Measurements from ENCODE around the gene LCN1.

Gene LCN1

DNA sequence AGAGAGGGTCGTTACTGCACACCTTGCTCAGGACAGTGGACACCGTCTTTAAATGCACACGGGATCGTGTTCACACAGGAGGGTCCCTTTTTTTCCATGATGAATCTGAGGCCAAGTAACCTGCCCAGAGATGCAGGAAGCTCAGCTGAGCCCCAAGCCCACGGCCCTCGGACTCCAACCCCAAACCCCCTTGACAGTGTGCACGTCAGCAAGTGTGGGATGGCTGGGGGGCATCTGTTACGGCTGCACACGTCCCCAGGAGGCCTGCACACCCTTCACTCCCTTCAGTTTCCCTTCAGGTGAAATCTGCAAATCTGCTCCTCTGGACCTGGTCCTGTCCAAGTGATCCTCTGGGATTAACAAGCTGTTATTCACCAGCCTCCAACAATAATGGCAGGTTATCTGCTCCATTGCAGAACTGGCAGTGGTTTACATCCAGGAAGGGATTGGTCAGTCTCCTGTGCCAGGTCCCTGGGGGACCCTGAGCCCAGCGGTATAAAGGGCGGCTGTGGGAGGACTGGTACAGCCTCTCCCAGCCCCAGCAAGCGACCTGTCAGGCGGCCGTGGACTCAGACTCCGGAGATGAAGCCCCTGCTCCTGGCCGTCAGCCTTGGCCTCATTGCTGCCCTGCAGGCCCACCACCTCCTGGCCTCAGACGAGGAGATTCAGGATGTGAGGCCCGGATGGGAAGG lies at the start of gene LCN1:
Gene LCN1, plus strand, starts transcription at position 525 of the 692 bp plus-strand sequence. Its CDS starts 58 bp downstream, at position 583.
- no peak for DNase-seq

DNA sequence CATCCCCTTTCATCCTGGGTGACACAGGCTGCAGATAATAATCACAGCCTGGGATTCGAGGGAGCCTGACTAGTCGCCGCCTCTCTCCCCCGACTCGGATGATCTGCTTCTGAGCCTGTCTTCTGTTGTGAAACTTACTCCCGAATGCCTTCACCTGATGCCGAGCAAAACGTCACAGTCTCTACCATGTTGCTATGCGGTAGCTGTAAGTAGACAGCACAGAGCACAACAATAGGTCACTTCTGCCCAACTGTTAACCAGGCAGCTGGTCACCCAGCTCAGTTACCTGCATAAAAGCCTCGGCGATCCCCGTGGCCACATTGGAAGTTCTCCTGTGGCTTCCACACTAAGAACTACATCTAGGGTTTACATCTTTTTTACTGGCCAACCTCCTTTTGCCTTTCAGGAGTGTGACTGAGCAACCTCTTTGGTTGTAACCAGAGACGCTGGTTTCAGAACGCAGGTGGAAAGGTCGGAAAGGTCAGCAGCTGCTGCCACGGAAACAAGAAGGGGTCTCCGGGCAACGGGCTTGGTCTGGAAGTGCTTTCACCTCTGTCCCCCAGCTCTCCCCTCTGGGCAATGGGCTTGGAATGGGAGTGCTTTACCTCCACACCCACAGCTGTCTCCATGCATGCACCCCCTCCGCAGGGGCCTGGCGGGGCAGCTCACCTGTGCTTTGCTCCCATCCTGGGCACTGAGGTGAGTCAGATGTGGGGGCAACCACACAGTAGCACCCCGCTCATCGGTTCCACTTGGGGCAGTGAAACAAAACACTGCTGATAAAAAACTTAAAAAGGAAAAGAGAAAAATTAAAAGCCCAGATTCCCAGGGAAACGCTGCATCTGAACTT lies 49.2 kb upstream of the LCN1 start:
- no peak for DNase-seq

DNA sequence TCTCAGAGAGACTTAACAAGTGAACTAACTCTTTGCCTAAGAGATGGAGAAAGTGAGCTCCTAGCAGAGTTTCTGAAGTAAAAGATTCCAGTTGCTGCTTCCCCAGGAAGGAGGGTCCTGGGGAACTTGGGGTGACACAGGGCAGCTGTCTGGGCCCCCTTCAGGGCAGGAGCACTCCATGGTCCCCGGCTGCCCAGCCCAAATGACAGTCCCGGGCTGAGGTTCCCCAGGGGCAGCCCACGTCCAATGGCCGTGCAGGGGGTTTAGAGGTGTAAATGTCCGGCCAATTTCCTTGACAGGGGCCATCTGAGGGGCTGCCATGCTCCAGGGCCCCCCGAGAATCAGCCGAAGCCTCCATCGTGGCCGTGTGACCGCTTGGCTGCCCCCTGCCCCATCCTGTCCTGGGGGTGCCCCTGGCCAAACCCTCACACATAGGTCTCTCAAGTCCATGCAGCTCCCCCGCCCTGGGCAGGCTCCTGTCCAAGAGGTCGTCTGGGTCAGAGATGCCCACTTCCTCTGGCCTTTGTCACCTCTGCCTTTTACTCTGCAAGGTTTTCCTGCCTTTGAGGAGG lies 47.2 kb upstream of the LCN1 start:
- no peak for DNase-seq

DNA sequence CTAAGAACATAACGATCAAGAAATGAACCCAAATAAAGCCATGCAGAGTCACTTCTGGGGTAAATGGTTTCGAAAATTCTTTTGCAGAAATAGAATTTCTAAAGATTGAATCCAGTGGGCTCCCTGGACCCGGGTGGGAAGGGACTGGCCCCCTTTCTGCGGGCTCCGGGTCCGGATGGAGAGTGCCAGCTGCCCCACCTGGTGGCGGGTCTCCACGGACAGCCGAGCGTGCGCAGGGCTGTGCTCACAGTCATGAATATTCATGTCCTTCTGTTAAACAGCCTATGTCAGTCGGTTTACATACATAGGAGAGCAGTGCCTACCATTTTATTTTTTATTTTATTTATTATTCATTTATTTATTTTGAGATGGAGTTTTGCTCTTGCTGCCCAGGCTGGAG lies 46.3 kb upstream of the LCN1 start:
- DNase-seq, result no peak

DNA sequence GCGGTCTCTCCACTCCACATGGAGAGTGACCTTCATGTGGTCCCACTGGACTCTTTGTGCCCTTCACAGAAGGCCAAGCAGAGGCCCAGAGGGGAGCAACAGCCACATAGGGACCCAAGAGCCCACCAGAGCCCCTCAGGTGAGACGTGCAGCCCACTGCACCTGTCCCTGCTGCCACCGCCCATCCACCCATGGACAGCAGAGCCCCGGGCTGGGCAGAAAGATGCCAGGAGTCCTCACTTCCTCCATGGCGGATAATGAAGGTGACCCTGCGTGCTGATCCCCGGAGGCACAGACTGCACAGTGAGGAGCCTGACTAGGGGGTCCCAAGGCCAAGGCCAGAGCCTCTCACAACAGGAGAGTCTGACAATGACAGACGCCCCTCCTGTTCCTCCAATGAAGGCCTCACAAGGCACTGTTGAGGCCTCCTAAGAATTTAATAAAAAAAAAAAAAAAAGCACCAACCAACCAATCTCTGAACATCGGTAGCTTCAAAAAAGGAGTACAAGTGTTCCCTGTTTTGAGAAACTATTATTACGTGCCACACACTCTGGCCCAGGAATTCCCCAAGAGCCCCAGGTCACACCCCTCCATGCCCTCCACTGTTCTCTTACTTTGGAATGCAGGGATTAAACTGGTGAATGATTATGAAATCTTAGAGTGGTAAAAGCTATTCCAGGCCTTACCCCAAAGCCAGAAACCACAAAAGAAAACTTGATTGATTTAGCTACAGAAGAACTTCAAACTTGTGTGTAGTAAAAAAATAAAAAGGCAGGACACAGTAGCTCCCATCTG lies 44.5 kb upstream of the LCN1 start:
- no peak for DNase-seq

DNA sequence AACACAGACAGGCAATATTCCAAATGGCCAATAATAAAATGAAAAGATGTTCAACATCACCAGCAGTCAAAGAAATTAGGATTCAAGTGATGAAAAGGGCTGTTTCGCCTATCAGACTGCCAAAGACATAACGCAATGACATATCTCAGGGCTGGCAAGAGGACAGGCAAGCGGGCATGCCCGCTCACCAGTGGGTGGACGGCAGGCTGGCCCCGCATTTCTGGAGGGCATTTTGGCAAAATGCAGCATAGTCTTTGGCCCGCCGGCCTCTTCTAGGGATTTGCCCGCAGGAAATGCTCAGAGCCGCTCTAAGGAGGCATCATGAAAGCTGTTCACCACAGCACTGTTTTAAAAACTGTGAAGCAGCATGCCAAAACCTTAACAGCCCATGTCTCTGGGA lies 43.0 kb upstream of the LCN1 start:
- DNase-seq, result no peak

DNA sequence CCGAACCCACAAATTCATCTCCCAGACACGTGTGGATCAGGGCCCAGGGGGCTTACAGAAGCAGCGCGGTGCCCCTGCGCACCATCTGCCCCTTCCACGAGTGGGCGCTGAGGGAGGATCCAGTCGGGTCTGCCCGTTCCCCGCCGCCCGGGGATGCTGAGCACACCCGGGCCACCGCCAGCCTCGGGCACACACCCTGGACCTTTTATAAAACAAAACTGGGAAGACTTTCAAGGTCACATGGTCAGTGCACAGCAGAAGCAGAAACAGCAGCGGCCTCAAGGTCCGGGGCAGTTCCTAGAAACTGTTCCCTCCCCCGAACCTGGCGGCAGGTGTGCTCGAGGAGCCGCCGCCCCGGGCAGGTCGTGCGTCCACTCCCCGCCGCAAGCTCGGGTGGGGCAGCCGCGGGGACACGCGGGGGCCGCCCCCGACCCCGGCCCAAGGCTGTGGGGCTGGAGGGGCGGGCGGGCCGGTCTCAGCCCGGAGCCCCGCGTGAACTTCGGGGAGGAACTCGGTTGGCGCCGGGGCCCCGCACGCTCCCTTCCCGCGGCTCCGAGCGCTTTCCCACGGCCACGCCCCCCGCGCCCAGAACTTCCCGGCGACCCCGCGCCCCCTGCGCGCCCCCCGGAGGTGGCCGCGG lies 42.3 kb upstream of the LCN1 start:
- no peak for DNase-seq

DNA sequence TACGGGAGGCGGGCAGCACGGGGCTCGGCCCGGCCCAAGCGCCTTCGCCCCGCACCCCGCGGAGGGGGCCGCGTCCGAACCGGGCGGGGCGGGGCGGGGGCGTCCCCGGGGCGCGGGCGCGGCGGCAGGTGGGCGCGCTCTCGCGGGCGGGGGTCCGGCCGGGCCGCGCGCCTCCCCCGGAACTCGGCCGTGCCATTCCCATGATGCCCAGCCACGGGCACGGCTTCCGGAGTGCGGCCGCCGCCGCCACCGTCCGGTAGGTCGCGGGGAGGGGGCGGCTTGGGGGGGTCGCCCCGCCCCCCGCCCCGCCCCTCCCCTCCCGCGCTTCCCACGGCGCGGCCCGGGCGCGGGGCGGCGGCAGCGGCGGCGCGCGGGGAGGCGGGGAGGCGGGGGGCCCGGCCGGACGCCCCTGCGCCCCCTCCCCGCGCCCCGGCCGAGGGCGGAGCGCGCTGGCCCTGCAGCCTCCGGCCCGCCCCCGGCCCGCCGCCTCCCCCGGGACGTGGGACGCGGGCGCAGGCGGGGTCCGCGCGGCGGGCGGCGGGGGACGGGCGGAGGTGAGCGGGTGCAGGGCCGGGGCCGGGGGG lies 41.7 kb upstream of the LCN1 start, which contains the start of gene PPP1R26:
Gene PPP1R26, plus strand, starts transcription at position 314 of the 584 bp plus-strand sequence. CDS start 4,729 bp downstream, outside the sequence.
- DNase-seq, result no peak

DNA sequence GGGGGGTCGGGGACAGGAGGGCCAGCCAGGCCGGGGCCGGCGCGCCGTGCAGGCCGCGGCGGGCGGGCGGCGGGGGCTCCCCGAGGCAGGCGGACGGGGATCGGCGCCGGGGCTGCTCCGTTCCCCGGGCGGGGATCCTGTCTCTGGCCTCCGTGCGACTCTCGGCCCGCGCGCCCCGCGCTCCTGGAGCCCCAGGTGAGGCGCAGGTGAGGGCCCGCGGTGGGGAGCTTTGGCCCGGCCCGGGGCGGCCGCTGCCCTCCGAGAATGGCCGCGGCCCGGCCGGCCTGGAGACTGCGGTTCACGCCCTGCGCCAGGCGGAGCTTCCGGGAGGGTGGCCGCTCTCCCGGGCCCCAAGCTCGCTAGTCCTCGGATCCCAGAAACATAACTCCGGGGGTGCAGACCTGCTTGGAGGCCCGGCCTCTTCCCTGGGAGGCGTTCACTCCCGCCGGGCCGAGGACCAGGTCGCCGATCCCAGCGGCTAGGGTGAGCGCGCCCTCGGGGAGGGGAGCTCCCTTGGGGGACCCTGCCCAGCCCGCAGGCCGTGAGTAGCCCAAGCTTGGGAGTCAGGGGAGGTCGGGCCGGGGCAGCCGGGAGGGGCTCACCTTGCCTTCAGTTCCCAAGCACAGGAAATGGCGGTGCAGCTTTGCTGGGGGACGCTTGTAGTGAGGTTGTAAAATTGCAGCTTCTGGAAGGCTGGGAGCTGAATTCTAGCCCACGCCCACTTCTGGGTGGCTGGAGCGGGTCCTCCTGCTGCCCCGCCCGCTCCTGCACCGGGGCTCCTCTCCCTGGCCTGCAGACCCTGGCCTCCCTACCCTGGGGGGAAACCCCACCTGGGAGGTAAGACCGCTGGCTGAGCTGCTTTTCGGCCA lies 40.9 kb upstream of the LCN1 start:
- no peak for DNase-seq

DNA sequence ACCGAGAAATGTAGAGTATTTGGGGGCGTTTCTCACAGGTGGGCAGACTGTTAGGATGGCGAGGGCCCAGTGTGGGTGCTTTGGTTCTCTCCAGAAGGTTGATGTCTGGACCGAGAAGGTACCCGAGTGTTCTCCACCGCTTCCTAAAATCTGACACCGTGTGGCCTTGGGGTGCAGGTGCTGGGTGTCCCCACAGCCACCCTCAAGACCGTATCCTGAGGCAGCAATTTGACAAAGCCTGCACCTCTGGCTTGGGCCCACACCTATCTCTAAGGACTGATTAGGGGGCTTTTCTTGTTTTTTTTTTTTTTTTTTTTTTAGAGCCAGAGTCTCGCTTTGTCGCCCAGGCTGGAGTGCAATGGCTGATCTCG lies 40.3 kb upstream of the LCN1 start:
- no peak for DNase-seq

DNA sequence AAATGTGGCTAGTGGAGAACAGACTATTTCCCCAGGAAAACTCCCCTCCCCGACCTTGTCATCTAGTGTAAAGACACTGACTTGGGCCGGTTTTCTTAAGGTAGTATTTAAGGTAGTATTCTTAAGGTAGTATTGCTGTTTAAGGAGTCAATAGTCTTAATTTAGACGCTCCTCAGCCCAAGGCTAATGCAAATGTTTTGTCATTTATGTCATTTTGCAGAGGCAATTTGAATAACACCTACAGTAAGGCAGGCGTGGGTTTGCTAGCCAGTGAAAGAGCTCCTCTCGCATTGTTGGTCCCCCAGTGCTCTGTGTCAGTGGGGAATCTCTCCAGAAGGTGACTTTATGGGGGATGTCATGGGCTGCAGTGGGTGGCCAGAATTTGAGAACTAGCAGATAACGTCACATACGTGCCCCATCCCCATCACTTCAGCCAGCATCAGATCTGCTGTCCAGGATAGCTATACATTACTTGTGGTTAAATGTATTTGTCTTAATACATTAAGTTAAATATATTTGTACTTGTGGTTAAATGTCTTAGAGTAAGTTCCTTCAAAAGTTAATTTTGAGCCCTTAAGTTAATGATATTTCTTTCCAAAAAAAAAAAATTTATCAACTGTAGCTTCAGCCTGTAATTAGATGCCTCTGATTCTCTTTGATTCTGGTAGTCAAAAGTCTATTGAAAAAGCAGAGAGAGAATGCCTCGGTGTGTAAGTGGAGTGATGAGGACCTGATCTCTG lies 39.1 kb upstream of the LCN1 start:
- DNase-seq, result no peak

DNA sequence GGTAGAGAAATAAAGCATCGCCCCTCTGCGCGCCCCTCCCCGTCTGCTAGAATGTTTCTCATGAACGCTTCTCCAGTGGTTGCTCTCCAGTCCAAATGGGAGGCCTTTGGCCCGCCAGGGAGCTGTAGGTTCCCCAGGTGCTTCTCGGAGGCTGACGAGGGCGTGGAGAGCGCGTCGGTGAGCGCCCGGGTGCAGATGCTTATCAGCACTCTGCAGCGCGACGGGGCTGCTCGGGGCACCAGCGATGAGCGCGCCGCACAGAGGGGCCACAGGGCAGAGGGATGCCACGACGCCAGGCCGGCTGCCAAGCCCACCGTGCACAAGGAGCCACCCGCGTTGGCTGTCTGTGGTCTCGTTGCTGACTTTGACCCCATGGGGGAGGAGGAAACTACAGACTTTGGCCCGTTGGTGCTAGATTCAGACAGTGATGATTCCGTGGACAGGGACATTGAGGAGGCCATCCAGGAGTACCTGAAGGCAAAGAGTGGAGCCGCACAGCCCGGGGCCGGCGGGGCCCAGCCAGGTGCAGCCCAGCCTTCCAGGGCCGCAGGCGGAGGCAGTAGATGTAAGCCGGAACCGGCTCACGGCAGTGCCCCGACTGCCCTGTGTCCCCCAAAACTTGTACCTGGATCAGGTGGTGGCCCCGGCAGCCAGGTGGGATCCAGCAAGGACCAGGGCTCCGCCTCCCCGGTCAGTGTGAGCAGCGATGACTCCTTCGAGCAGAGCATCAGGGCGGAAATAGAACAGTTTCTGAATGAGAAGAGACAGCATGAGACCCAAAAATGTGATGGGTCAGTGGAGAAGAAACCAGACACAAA lies 36.6 kb upstream of the LCN1 start:
- no peak for DNase-seq

DNA sequence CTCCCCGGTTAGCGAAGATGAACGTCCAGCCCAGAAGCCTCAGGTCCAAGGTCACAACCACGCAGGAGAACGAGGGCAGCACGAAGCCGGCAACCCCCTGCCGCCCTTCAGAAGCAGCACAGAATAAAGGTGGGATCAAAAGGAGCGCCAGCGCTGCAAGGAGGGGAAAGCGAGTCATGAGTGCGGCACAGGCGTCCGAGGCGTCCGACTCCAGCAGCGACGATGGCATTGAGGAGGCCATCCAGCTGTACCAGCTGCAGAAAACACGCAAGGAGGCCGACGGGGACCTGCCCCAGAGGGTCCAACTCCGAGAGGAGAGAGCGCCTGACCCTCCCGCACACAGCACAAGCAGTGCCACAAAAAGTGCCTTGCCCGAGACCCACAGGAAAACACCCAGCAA lies 35.9 kb upstream of the LCN1 start:
- DNase-seq, result no peak

DNA sequence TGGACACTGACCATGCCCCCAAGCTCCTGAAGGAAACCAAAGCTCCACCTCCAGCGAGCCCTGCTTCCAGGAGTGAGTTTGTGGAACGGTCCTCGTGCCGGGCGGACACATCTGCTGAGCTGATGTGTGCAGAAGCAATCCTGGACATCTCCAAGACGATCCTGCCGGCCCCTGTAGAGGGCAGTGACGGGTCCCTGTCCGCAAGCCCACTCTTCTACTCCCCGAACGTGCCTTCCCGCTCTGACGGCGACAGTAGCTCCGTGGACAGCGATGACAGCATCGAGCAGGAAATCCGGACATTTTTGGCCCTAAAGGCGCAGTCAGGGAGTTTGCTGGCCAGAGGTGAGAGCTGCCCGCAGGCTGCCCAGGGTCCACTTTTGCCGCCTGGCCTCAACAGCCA lies 35.4 kb upstream of the LCN1 start:
- no peak for DNase-seq

DNA sequence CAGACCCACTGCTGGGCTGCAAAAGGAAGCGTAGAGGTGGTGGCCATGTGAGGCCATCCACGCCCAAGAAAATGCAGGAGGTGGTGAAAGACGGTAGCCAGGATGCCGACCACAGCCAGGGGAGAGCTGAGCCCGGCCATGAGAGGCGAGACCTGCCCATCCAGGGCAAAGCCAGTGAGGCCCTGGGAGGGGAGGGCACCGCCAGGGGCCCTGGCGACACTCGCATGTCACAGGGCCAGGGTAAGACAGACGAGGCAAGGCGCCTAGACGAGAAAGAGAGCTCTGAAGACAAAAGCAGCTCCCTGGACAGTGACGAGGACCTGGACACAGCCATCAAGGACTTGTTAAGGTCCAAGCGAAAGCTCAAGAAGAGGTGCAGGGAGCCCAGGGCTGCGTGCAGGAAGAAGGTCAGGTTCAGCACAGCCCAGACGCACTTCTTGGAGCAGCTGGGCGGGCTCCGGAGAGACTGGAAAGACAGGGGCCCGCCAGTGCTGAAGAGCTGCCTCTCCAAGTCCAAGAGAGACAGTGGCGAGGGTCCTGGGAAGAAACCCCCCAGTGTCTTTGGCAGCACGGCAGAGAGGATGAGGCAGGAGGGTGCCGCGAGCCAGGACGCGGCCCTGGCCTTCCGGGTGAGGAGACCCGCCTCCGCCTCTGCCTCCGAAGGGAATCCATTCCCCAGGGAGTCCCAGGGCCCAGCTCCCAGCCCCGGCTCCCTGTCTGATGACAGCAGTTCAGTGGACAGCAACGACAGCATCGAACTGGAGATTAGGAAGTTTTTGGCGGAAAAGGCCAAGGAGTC lies 34.8 kb upstream of the LCN1 start:
- no peak for DNase-seq

DNA sequence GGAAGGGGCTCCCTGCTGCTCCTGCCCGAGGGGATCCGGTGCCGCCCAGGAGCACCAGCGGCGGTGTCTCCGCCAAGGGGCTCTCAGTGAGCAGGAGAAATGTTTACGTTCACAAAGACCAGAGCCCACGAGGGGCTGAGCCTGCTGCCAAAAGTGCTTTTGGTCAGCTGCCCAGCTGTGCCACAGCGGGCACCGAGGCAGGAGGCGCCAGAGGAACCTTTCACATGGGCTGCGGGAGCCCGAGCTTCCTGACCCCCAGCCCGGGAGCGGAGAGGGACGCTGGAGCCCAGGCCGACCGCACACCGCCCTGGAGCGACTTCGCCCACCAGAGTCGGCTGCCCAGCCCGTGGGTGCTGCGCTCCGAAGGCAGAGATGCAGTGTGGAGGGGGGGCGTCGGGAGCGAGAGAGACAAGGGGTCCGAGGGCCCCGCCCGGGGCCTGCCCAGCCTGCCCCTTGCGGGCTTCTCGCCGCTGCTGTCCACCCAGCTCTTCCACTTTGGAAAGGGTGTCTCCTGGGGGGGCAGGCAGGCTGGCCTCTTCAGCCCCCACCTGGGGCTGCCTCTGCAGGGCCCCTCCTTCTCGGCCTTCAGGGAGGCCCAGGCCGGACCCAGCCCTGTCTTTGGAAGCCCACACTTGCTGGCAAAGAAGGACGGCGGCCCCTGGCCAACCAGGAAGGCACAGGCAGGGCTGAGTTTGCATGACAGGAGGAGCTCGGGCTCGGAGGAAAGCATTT lies 33.8 kb upstream of the LCN1 start:
- DNase-seq, result no peak

DNA sequence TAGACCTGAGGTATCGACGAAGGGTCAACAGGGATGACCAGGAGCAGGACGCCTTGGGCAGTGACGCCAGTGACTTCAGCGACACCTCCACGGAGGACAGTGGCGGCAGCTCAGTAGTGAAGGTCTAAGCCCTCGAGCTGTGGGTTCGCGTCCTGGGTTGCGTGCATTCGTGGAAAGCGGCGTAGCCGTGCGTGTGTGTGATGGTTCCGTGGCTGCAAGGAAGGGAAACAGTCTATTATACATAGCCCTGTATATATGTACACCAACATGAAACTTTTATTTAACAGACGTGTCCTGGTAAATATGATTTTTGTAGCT lies 33.3 kb upstream of the LCN1 start:
- DNase-seq, result no peak

DNA sequence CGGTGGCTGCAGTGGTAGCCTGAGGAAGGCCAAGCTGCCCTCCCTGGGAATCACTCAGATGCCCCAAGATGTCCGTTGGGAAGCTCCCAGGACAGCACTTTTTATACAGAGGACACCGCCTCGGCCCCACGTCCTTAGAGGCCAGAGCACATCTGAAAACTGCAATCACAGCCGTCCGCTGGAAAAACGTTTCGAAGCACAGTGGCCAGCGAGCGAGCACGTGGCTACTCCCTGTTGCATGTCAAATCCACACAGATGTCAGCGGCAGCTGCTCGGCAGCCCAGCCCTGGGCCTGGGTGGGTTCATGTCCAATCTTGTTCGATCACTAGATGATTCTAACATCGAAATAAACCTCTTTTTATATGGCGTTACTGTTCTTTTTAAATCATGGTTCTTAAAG lies 32.7 kb upstream of the LCN1 start:
- DNase-seq, result no peak
